Activated T-helper 1 cell treated with anti-CD3 and anti-CD28 coated beads, Interleukin-12 subunit alpha, Interleukin-12 subunit beta, Interleukin-2, Interleukin-4 antibody, amounts not matched to agents 30 ng/mL and 10 ng/mL and 1 ng/mL, durations not matched to agents 14 hours and 24 hours and 36 hours (primary cell): ENCODE measurements around the gene GPR139. TPM values are rescaled to one million over a fixed set of nuclear protein-coding genes. Genes with fewer than 3 reads are reported as not detected.

Source experiments
- DNase-seq: peaks from one replicate; pipeline ENCODE4 v3.0.0; 2021; ENCODE audit warnings: low spot score
- H3K27ac Mint-ChIP-seq: one replicate; pipeline ENCODE4 v1.8.0; 2021; ENCODE audit warnings: mild to moderate bottlenecking, mixed read lengths
- H3K27me3 Mint-ChIP-seq: one replicate; pipeline ENCODE4 v1.8.0; 2022; ENCODE audit warnings: mild to moderate bottlenecking, moderate library complexity, mixed read lengths; ENCODE audit not compliant: insufficient read depth
- H3K36me3 Mint-ChIP-seq: one replicate; pipeline ENCODE4 v1.8.0; 2021; ENCODE audit warnings: low read depth, mixed read lengths
- H3K4me1 Mint-ChIP-seq: one replicate; pipeline ENCODE4 v1.8.0; 2021; ENCODE audit warnings: low read depth, mixed read lengths
- H3K4me3 Mint-ChIP-seq: one replicate; pipeline ENCODE4 v1.8.0; 2021; ENCODE audit warnings: mild to moderate bottlenecking, moderate library complexity, mixed read lengths
- H3K9me3 Mint-ChIP-seq: one replicate; pipeline ENCODE4 v1.8.0; 2021; ENCODE audit warnings: mixed read lengths
- intact Hi-C: fragments of 100-400 bp; cut with micrococcal nuclease; formaldehyde crosslinking; loops from one replicate; pipeline ENCODE4 v1.15.1; 2024
- total RNA-seq: library from RNA; stranded (reverse); gene quantifications from 2 replicates; pipeline ENCODE4 v1.2.3, GENCODE V29; 2022

GPR139 gene
- total RNA-seq, 1 donor from 2014 or later: not detected

GRCh38 chr16:19997264-19997663 is 76.4 kb downstream of the GPR139 start:
- peaks cover 2% of the 10 kb centered on the region for H3K27me3 Mint-ChIP-seq
- DNase-seq: no peak
- no peaks in the 10 kb centered on the region for H3K9me3 Mint-ChIP-seq
- H3K36me3 Mint-ChIP-seq: no peaks in the 10 kb centered on the region
- H3K27ac Mint-ChIP-seq: no peak overlapping the region
- intact Hi-C loops: no loop called here
- H3K4me1 Mint-ChIP-seq: no peaks in the 10 kb centered on the region
- H3K4me3 Mint-ChIP-seq: no peak overlapping the region

- intact Hi-C loops: no loop called here
- no peaks in the 10 kb centered on the region for H3K36me3 Mint-ChIP-seq
- H3K27me3 Mint-ChIP-seq: peaks cover 2% of the 10 kb centered on the region
- no peak for DNase-seq
- H3K4me3 Mint-ChIP-seq: no peak overlapping the region
- no peak overlapping the region for H3K27ac Mint-ChIP-seq
- H3K4me1 Mint-ChIP-seq: no peaks in the 10 kb centered on the region
- no peaks in the 10 kb centered on the region for H3K9me3 Mint-ChIP-seq
Measured at GRCh38 chr16:19994466-19995170, 79.1 kb downstream of the GPR139 start.

GRCh38 chr16:19991614-19992013 is 82.1 kb downstream of the GPR139 start:
- no peak overlapping the region for H3K4me3 Mint-ChIP-seq
- H3K4me1 Mint-ChIP-seq: no peaks in the 10 kb centered on the region
- no peak for DNase-seq
- intact Hi-C loops: no loop called here
- no peaks in the 10 kb centered on the region for H3K9me3 Mint-ChIP-seq
- no peaks in the 10 kb centered on the region for H3K36me3 Mint-ChIP-seq
- H3K27me3 Mint-ChIP-seq: no peaks in the 10 kb centered on the region
- no peak overlapping the region for H3K27ac Mint-ChIP-seq

GRCh38 chr16:19984135-19984534 is 89.6 kb downstream of the GPR139 start:
- no peaks in the 10 kb centered on the region for H3K27me3 Mint-ChIP-seq
- no peak for DNase-seq
- no peaks in the 10 kb centered on the region for H3K4me1 Mint-ChIP-seq
- no peaks in the 10 kb centered on the region for H3K9me3 Mint-ChIP-seq
- H3K36me3 Mint-ChIP-seq: no peaks in the 10 kb centered on the region
- no peak overlapping the region for H3K4me3 Mint-ChIP-seq
- H3K27ac Mint-ChIP-seq: no peak overlapping the region
- intact Hi-C loops: no loop called here

Other genes with a start within 250 kb of the GPR139 start
- not detected in 2 replicates for gene GPRC5B, start 189.0 kb downstream of the GPR139 start, total RNA-seq